ENCODE measurements around the gene MICOS13.

DNA sequence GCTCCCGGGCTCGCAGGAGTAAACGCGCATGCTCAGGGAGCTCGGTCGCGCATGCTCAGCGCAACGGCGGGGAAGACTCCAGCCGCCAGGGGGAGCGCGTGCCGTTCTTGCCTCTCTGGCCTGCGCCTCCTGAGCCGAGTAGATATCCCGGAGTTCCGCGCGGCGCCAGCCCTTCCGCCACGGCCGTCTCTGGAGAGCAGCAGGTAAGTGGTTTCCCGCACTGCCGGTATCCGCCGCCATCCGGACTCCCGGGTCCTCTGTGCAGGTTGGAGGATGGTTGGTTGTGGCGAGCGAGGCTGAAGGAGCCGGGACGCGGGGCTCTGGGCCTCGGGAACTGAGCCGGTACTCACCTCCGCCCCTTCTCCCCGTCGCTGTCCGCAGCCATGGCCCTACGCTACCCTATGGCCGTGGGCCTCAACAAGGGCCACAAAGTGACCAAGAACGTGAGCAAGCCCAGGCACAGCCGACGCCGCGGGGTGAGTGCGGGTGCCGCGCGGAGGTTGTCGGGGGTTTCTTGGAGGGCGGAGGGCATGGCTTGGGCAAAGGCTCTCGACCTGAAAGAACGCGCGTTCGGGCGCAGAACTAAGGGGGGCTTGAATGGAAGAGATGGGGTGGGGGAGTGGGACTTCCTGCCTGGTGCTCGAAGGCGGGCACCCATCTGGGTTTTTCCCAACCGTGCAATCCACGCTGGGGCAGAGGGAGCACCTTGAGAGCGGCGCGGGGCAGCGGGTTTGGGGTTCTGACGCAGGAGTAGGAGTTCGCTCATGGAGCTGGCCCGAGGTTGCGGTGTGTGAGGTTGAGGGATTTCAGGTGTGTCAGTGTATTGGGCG is 10.0 kb upstream of the MICOS13 start, which contains the start of gene RPL36:
- TF ChIP-seq, protein P1, sequence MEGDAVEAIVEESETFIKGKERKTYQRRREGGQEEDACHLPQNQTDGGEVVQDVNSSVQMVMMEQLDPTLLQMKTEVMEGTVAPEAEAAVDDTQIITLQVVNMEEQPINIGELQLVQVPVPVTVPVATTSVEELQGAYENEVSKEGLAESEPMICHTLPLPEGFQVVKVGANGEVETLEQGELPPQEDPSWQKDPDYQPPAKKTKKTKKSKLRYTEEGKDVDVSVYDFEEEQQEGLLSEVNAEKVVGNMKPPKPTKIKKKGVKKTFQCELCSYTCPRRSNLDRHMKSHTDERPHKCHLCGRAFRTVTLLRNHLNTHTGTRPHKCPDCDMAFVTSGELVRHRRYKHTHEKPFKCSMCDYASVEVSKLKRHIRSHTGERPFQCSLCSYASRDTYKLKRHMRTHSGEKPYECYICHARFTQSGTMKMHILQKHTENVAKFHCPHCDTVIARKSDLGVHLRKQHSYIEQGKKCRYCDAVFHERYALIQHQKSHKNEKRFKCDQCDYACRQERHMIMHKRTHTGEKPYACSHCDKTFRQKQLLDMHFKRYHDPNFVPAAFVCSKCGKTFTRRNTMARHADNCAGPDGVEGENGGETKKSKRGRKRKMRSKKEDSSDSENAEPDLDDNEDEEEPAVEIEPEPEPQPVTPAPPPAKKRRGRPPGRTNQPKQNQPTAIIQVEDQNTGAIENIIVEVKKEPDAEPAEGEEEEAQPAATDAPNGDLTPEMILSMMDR (IDR thresholded peaks at IDR 0.05) = peak; percentile 88 to 96 (median 94)
- TF ChIP-seq POLR2A (IDR thresholded peaks at IDR 0.05) (peak in 1 of 2 donors; percentile 83), POLR2AphosphoS5 (IDR thresholded peaks at IDR 0.05; ENCODE audit: insufficient read depth in 1 of 2, low read depth in 1 of 2) (peak; percentile 95 to 98)
